ENCODE measurements around the gene TIFAB.

DNA sequence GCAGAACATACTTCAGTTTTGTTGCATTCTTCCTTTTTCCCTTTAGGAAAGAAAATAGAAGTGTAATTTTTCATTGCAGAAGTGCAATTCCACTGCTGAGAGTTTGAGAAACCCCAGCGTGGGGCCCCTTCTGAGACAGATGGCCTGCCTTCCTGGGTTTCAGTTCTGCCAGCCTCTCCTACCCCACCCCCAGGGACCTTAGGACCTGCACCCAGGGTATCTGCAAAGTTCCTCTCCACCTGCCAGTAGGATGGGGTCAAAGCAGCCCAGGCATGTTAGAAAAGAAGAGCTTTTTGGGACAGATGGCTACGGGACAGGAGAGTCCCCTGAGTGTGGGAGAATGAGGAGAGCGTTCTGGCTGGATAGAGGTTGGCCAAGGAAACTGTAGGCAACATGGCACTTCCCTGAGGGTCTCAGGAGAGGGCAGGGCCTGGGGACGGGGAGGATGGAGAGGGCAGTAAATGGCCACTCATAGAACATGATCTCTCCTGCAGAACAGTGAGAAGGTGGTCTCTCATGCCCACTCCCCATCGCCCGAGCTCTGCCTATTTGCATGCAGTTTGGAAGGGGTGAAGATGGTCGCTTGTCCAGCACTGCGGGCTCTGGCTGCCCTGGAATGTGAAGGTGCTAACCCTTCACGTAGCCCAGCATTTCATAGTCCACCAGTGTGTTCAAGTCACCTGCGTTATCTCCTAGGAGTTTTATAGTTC, at the start of gene TIFAB:
- TF ChIP-seq, protein P1, sequence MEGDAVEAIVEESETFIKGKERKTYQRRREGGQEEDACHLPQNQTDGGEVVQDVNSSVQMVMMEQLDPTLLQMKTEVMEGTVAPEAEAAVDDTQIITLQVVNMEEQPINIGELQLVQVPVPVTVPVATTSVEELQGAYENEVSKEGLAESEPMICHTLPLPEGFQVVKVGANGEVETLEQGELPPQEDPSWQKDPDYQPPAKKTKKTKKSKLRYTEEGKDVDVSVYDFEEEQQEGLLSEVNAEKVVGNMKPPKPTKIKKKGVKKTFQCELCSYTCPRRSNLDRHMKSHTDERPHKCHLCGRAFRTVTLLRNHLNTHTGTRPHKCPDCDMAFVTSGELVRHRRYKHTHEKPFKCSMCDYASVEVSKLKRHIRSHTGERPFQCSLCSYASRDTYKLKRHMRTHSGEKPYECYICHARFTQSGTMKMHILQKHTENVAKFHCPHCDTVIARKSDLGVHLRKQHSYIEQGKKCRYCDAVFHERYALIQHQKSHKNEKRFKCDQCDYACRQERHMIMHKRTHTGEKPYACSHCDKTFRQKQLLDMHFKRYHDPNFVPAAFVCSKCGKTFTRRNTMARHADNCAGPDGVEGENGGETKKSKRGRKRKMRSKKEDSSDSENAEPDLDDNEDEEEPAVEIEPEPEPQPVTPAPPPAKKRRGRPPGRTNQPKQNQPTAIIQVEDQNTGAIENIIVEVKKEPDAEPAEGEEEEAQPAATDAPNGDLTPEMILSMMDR (conservative IDR thresholded peaks at IDR 0.05; ENCODE audit: low read depth, low read length): no peak
- no peak for TF ChIP-seq EZH2 (IDR thresholded peaks at IDR 0.05; ENCODE audit: low read length, unreplicated experiment)
- TF ChIP-seq EZH2phosphoT487 (IDR thresholded peaks at IDR 0.05; ENCODE audit: borderline replicate concordance, low read length): no peak
